Gastrocnemius medialis (tissue), 4 donors: ENCODE results near the gene ISOC2. TPM values are rescaled to one million over a fixed set of nuclear protein-coding genes. Genes with fewer than 3 reads are reported as not detected.

ENCODE experiments used
- ATAC-seq, 2 donors: fragments of 150-250 bp; one replicate each; pipeline ENCODE4 v1.9.1; 2016
- DNase-seq, 2 donors: peaks; one replicate each; pipeline ENCODE4 v3.0.0-alpha.2; 2019
- H3K27ac ChIP-seq, 4 donors: fragments of 200-600 bp; sonication (generic); 1 replicate in 1 of 4; 2 replicates in 3 of 4; pipeline ENCODE4 v1.5.1; 2016 to 2018; ENCODE audit warnings: mild to moderate bottlenecking in 2 of 4, moderate library complexity in 1 of 4
- H3K27me3 ChIP-seq, 3 donors: fragments of 200-600 bp; sonication (generic) in 2 of 3; 1 replicate in 1 of 3; 2 replicates in 2 of 3; pipeline versions ENCODE4 v1.5.1 to v1.6.0; 2016 to 2019; ENCODE audit warnings: mild to moderate bottlenecking in 1 of 3, moderate library complexity in 1 of 3
- H3K36me3 ChIP-seq, 2 donors: fragments of 200-600 bp; sonication (generic) in 1 of 2; one replicate each; pipeline ENCODE4 v1.5.1; 2017 to 2018
- H3K4me1 ChIP-seq, 2 donors: fragments of 200-600 bp; sonication (generic) in 1 of 2; one replicate each; pipeline ENCODE4 v1.5.1; 2016 to 2017; ENCODE audit warnings: mild to moderate bottlenecking in 2 of 2
- H3K4me3 ChIP-seq, 4 donors: fragments of 200-600 bp; sonication (generic) in 3 of 4; 1 replicate in 1 of 4; 2 replicates in 3 of 4; pipeline ENCODE4 v1.5.1; 2016 to 2019; ENCODE audit warnings: mild to moderate bottlenecking in 2 of 4
- H3K9me3 ChIP-seq, 3 donors: fragments of 200-600 bp; sonication (generic) in 2 of 3; 1 replicate in 1 of 3; 2 replicates in 2 of 3; pipeline ENCODE4 v1.5.1; 2016 to 2019
- POLR2A ChIP-seq, 2 donors: fragments of 450-650 bp; IDR thresholded peaks; one replicate each; pipeline ENCODE4 v1.6.1; 2017; ENCODE audit warnings: antibody characterized with exemption in 2 of 2, mild to moderate bottlenecking in 2 of 2, moderate library complexity in 2 of 2
- in situ Hi-C, 4 donors: fragments of 200-750 bp; cut with MboI; loops; one replicate each; pipeline versions ENCODE4 v1.15.0 to v1.8.0; 2017; ENCODE audit warnings: low sequenced_read_pairs in 4 of 4
- intact Hi-C: fragments of 100-400 bp; cut with DNase I; formaldehyde crosslinking; loops from one replicate; pipeline ENCODE4 v1.15.1; 2023; ENCODE audit warnings: low total_unique reads
- total RNA-seq, 4 donors: library from RNA; depleted of rRNA; stranded (reverse); fragments of >200 nt; gene quantifications; one replicate each; pipeline versions ENCODE4 v1.1.0 to v1.2.3, GENCODE V29; 2016
- TF ChIP-seq, protein P1 (sequence below), 5 experiments: fragments of 450-650 bp in 3 of 5; fragments of 200-600 bp in 2 of 5; sonication (generic) in 2 of 5; IDR thresholded peaks in 4 of 5; conservative IDR thresholded peaks in 1 of 5; 1 replicate in 4 of 5; 2 replicates in 1 of 5; pipeline ENCODE4 v1.5.1; 2016 to 2019; ENCODE audit warnings: antibody characterized with exemption in 5 of 5, mild to moderate bottlenecking in 3 of 5, moderate library complexity in 3 of 5

Gene ISOC2
- total RNA-seq, 4 donors from 2014 or later: 59.7 to 101 (median 88.7) TPM

- in situ Hi-C loops (no loop called here), intact Hi-C loops (loop anchor here (5.0 kb wide), 1 partner anchor 92 kb away; the partner anchor contains the start of gene RPL28)
- Histone ChIP-seq H3K27ac (no peak overlapping the region), H3K4me3 (no peak overlapping the region), H3K27me3 (no peaks in the 10 kb centered on the region), H3K36me3 (peaks cover 0 to 7% of the 10 kb centered on the region in 2 donors), H3K9me3 (no peaks in the 10 kb centered on the region), H3K4me1 (peaks cover 16 to 26% of the 10 kb centered on the region in 2 donors)
- TF ChIP-seq, protein P1, sequence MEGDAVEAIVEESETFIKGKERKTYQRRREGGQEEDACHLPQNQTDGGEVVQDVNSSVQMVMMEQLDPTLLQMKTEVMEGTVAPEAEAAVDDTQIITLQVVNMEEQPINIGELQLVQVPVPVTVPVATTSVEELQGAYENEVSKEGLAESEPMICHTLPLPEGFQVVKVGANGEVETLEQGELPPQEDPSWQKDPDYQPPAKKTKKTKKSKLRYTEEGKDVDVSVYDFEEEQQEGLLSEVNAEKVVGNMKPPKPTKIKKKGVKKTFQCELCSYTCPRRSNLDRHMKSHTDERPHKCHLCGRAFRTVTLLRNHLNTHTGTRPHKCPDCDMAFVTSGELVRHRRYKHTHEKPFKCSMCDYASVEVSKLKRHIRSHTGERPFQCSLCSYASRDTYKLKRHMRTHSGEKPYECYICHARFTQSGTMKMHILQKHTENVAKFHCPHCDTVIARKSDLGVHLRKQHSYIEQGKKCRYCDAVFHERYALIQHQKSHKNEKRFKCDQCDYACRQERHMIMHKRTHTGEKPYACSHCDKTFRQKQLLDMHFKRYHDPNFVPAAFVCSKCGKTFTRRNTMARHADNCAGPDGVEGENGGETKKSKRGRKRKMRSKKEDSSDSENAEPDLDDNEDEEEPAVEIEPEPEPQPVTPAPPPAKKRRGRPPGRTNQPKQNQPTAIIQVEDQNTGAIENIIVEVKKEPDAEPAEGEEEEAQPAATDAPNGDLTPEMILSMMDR (IDR thresholded peaks at IDR 0.05 in 4 of 5, conservative IDR thresholded peaks at IDR 0.05 in 1 of 5): no peak
- TF ChIP-seq POLR2A (IDR thresholded peaks at IDR 0.05): no peak
- DNase-seq (no peak), ATAC-seq (no peak)
Measured at GRCh38 chr19:55479045-55479444, 17.6 kb upstream of the ISOC2 start.

GRCh38 chr19:55478364-55478763 lies 16.9 kb upstream of the ISOC2 start:
- in situ Hi-C loops: no loop called here

GRCh38 chr19:55477905-55478304 lies 16.5 kb upstream of the ISOC2 start:
- no peak for TF ChIP-seq POLR2A (IDR thresholded peaks at IDR 0.05)
- ATAC-seq (no peak), DNase-seq (no peak)
- intact Hi-C loops (loop anchor here (2.0 to 5.0 kb wide), 2 partner anchors 91 to 121 kb away; partner anchors contain the start of genes FIZ1 and RPL28), in situ Hi-C loops (no loop called here)
- Histone ChIP-seq H3K4me3 (peak overlapping the region; percentile 59 to 90 (median 70)), H3K27ac (no peak overlapping the region), H3K9me3 (no peaks in the 10 kb centered on the region), H3K4me1 (peaks cover 16 to 25% of the 10 kb centered on the region in 2 donors), H3K27me3 (peaks cover 0 to 3% (median 0%) of the 10 kb centered on the region in 3 donors), H3K36me3 (peaks cover 0 to 4% of the 10 kb centered on the region in 2 donors)

More at GRCh38 chr19:55478364-55478763, 16.9 kb upstream of the ISOC2 start:
- Histone ChIP-seq H3K27ac (no peak overlapping the region), H3K27me3 (no peaks in the 10 kb centered on the region), H3K4me1 (peaks cover 16 to 25% of the 10 kb centered on the region in 2 donors), H3K4me3 (no peak overlapping the region), H3K9me3 (no peaks in the 10 kb centered on the region), H3K36me3 (peaks cover 0 to 7% of the 10 kb centered on the region in 2 donors)
- intact Hi-C loops: loop anchor here (5.0 kb wide), 1 partner anchor 91 kb away; the partner anchor contains the start of gene RPL28
- DNase-seq (no peak), ATAC-seq (no peak)
- TF ChIP-seq, protein P1 (IDR thresholded peaks at IDR 0.05 in 4 of 5, conservative IDR thresholded peaks at IDR 0.05 in 1 of 5): no peak
- TF ChIP-seq POLR2A (IDR thresholded peaks at IDR 0.05): no peak

- no peaks in the 10 kb centered on the region for H3K9me3 ChIP-seq
- in situ Hi-C loops: no loop called here
- intact Hi-C loops: loop anchor here (1.0 to 5.0 kb wide), 4 partner anchors 15 to 178 kb away; partner anchors contain the start of genes FIZ1, ISOC2 and RPL28
Measured at GRCh38 chr19:55476100-55476775, 14.8 kb upstream of the ISOC2 start, which contains the start of gene ZNF628. Gene ZNF628, plus strand, starts transcription at chr19:55476617. Its CDS starts 3,294 bp downstream, at chr19:55479911.

More at GRCh38 chr19:55476100-55476775, 14.8 kb upstream of the ISOC2 start, which contains the start of gene ZNF628:
- TF ChIP-seq, protein P1 (IDR thresholded peaks at IDR 0.05 in 4 of 5, conservative IDR thresholded peaks at IDR 0.05 in 1 of 5): no peak
- TF ChIP-seq POLR2A (IDR thresholded peaks at IDR 0.05): peak; percentile 82 to 85
- DNase-seq (peak; percentile 98), ATAC-seq (peak; percentile 93 to 95)
- Histone ChIP-seq H3K27me3 (peaks cover 0 to 3% (median 0%) of the 10 kb centered on the region in 3 donors), H3K4me1 (peaks cover 16 to 25% of the 10 kb centered on the region in 2 donors), H3K36me3 (no peaks in the 10 kb centered on the region), H3K4me3 (peak within 1 kb of the TSS; percentile 59 to 90 (median 70)), H3K27ac (peak within 1 kb of the TSS; percentile 92 to 97 (median 96))
